ENCODE results near the gene HSD17B13. TPM values are rescaled to one million over a fixed set of nuclear protein-coding genes. Genes with fewer than 3 reads are reported as not detected.
"Not testable (repeated sequence)": the region's sequence is repeated elsewhere in the genome, so short reads cannot be mapped to it uniquely, and the experiment has no call there.

The HSD17B13 gene
- total RNA-seq, 2 experiments from 2014 or later: 0.15 TPM; not detected in 1

GRCh38 chr4:87321888-87322287 is 794 bp downstream of the HSD17B13 start:
- ChIA-PET CTCF (no interaction called here), POLR2A (no interaction called here)

GRCh38 chr4:87317527-87317926 is 5.2 kb downstream of the HSD17B13 start:
- POLR2A ChIA-PET: interaction anchor here (0.8 kb wide), 1 partner anchor 189 kb away, joined by 3 read pairs; no protein-coding TSS in a partner anchor
- CTCF ChIA-PET: no interaction called here

GRCh38 chr4:87316961-87317360 is 5.7 kb downstream of the HSD17B13 start:
- POLR2A ChIA-PET: no interaction called here

GRCh38 chr4:87315000-87315399 is 7.7 kb downstream of the HSD17B13 start:
- POLR2A ChIA-PET, CTCF ChIA-PET: not testable (repeated sequence)

More at GRCh38 chr4:87316961-87317360, 5.7 kb downstream of the HSD17B13 start:
- CTCF ChIA-PET: no interaction called here

GRCh38 chr4:87313756-87314155 is 8.9 kb downstream of the HSD17B13 start:
- ChIA-PET CTCF (no interaction called here), POLR2A (no interaction called here)

GRCh38 chr4:87311684-87312083 is 11.0 kb downstream of the HSD17B13 start:
- ChIA-PET CTCF (no interaction called here), POLR2A (no interaction called here)

- POLR2A ChIA-PET: no interaction called here
- CTCF ChIA-PET: no interaction called here
These were observed 11.9 kb downstream of the HSD17B13 start for GRCh38 chr4:87310691-87311335.

GRCh38 chr4:87309625-87310024 is 13.1 kb downstream of the HSD17B13 start:
- CTCF ChIA-PET: no interaction called here
- POLR2A ChIA-PET: no interaction called here

- ChIA-PET CTCF (no interaction called here), POLR2A (no interaction called here)
These were observed 16.6 kb downstream of the HSD17B13 start for GRCh38 chr4:87306056-87306455.

- CTCF ChIA-PET: no interaction called here
These were observed 17.1 kb downstream of the HSD17B13 start for GRCh38 chr4:87305562-87305961.

GRCh38 chr4:87304745-87305432 is 17.8 kb downstream of the HSD17B13 start:
- POLR2A ChIA-PET: no interaction called here
- CTCF ChIA-PET: no interaction called here

More at GRCh38 chr4:87305562-87305961, 17.1 kb downstream of the HSD17B13 start:
- POLR2A ChIA-PET: no interaction called here

GRCh38 chr4:87299898-87300297 is 22.8 kb downstream of the HSD17B13 start:
- CTCF ChIA-PET: no interaction called here
- POLR2A ChIA-PET: interaction anchor here (0.6 kb wide), 1 partner anchor 9 kb away, joined by 5 read pairs; no protein-coding TSS in a partner anchor

- CTCF ChIA-PET: no interaction called here
- POLR2A ChIA-PET: no interaction called here
These were observed 24.3 kb downstream of the HSD17B13 start for GRCh38 chr4:87298362-87298761.

- POLR2A ChIA-PET, CTCF ChIA-PET: not testable (repeated sequence)
These were observed 27.8 kb downstream of the HSD17B13 start for GRCh38 chr4:87294911-87295310.

- CTCF ChIA-PET, POLR2A ChIA-PET: not testable (repeated sequence)
These were observed 28.8 kb downstream of the HSD17B13 start for GRCh38 chr4:87293889-87294288.

- POLR2A ChIA-PET: no interaction called here
These were observed 35.7 kb downstream of the HSD17B13 start for GRCh38 chr4:87286970-87287369.

GRCh38 chr4:87284268-87284667 is 38.4 kb downstream of the HSD17B13 start:
- CTCF ChIA-PET, POLR2A ChIA-PET: not testable (repeated sequence)

More at GRCh38 chr4:87286970-87287369, 35.7 kb downstream of the HSD17B13 start:
- CTCF ChIA-PET: no interaction called here

GRCh38 chr4:87283151-87283550 is 39.5 kb downstream of the HSD17B13 start:
- POLR2A ChIA-PET: no interaction called here
- CTCF ChIA-PET: no interaction called here

- ChIA-PET CTCF (no interaction called here), POLR2A (no interaction called here)
These were observed 41.1 kb downstream of the HSD17B13 start for GRCh38 chr4:87281603-87282002.

GRCh38 chr4:87278335-87278794 is 44.3 kb downstream of the HSD17B13 start:
- CTCF ChIA-PET: no interaction called here
- POLR2A ChIA-PET: no interaction called here

GRCh38 chr4:87275311-87275710 is 47.4 kb downstream of the HSD17B13 start:
- CTCF ChIA-PET: no interaction called here
- POLR2A ChIA-PET: no interaction called here

- ChIA-PET POLR2A (no interaction called here), CTCF (no interaction called here)
These were observed 47.9 kb downstream of the HSD17B13 start for GRCh38 chr4:87274803-87275202.
